Muscle of leg (tissue), 11 donors: ENCODE results near the gene CCM2. TPM values are rescaled to one million over a fixed set of nuclear protein-coding genes. Genes with fewer than 3 reads are reported as not detected.

Experiments
- DNase-seq: peaks from one replicate; pipeline ENCODE4 v3.0.0; 2013
- H3K27ac ChIP-seq: one replicate; pipeline ENCODE4 v1.5.1; 2013; ENCODE audit warnings: mild to moderate bottlenecking, low read length, control low read depth
- H3K27me3 ChIP-seq: one replicate; pipeline ENCODE4 v1.6.1; 2013; ENCODE audit warnings: low read length; ENCODE audit not compliant: control insufficient read depth, insufficient read depth
- H3K36me3 ChIP-seq: one replicate; pipeline ENCODE4 v1.6.1; 2013; ENCODE audit warnings: low read length; ENCODE audit not compliant: control insufficient read depth, insufficient read depth
- H3K4me1 ChIP-seq: one replicate; pipeline ENCODE4 v1.6.1; 2013; ENCODE audit warnings: low read length; ENCODE audit not compliant: control insufficient read depth, insufficient read depth
- H3K4me3 ChIP-seq: one replicate; pipeline ENCODE4 v1.5.1; 2013; ENCODE audit warnings: low read length, control low read depth
- H3K9me3 ChIP-seq: replicated peaks from 2 replicates; pipeline ENCODE4 v1.6.1; 2013; ENCODE audit warnings: low read depth, low read length; ENCODE audit not compliant: control insufficient read depth
- WGBS: methylation state at CpG from one replicate; pipeline ENCODE4 v1.1.5; 2013; ENCODE audit warnings: missing lambda C conversion rate; ENCODE audit not compliant: insufficient coverage; 5-methylcytosine and 5-hydroxymethylcytosine counted together
- polyA plus RNA-seq, 8 donors: library from polyadenylated mRNA; unstranded; fragments of 120-200 nt; gene quantifications; one replicate each; pipeline versions ENCODE4 v1.2.1 to v1.2.3, GENCODE V29; 2013; ENCODE audit warnings: inconsistent platforms in 1 of 8, low replicate concordance in 1 of 8; ENCODE audit not compliant: insufficient read length in 8 of 8, insufficient read depth in 1 of 8
- total RNA-seq: library from RNA; stranded (reverse); fragments of 120-200 nt; gene quantifications from one replicate; pipeline ENCODE4 v1.2.4, GENCODE V29; 2013

The CCM2 gene
- total and polyA plus RNA-seq, 9 donors, result 36.1 to 47.2 (median 43.1) TPM

DNA sequence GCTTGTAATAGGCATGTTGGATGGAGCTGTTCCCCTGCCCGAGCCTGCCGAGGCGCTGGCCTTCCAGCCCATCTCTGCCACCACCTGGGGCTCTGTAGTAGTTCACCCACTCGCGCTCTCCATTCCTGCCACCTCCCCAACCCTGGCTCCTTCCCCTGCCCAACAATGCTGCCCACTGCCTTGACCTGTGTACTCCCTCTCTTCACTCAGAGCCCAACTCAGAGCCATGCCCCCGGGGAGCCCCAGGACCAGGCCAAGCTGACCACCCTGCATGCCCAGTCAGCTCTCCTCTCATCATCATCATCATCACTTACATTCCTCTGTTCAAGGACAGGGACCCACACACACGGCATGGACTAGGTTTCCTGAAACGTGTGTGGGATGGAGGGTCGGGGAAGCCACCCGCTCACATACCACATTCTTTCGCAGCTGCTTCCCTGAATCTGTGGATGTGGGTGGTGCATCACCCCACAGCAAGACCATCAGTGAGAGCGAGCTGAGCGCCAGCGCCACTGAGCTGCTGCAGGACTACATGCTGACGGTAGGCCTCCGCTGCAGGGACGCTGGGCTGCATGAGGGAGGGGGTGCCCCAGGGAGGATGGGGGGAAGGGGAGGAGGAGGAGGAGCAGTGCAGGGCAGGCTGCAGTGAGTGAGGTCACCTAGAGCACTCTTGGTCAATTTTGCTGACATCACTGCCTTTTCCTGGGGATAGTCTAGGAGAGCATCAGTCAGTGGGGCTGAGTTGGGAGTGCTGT, 73.2 kb downstream of the CCM2 start:
- no peak for DNase-seq
- Histone ChIP-seq H3K36me3 (peaks cover 90% of the 10 kb centered on the region), H3K9me3 (no peaks in the 10 kb centered on the region), H3K4me1 (no peaks in the 10 kb centered on the region), H3K4me3 (no peak overlapping the region), H3K27ac (no peak overlapping the region), H3K27me3 (no peaks in the 10 kb centered on the region)
- WGBS, result 81% methylated on average over 11 of the region's 17 CpGs

DNA sequence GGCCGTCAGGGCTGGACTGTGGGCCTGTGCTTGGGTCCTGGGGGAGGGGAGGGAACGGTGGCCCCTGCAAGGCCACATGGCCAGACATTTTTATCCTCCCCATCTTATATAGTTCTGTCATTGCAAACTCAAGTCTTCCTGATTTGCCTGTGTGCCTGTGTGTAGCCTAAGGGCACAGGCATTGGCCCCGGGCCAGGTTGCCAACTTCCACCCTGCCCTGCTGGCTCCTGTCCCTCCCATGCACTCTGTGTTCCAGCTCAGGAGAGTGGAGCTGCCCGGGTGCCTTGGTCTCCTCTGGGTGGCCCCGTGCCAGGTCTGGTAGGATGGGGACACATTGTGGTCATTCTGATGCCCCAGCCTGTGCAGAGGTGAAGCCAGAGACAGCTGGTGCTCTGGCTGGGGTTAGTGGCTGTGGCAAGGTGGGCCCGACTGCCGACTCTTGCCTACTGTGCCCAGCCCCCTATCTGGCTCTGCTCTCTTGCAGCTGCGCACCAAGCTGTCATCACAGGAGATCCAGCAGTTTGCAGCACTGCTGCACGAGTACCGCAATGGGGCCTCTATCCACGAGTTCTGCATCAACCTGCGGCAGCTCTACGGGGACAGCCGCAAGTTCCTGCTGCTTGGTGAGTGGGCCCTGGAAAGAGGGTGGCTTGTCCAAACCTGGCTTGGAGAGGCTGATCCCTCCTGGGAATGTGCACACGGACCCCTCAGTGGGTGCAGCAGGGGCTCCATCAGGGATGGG, 74.0 kb downstream of the CCM2 start:
- no peak for DNase-seq
- Histone ChIP-seq H3K36me3 (peaks cover 82% of the 10 kb centered on the region), H3K9me3 (no peaks in the 10 kb centered on the region), H3K27ac (no peak overlapping the region), H3K27me3 (no peaks in the 10 kb centered on the region), H3K4me3 (no peak overlapping the region), H3K4me1 (no peaks in the 10 kb centered on the region)
- WGBS, result 77% methylated on average over 13 of the region's 15 CpGs

DNA sequence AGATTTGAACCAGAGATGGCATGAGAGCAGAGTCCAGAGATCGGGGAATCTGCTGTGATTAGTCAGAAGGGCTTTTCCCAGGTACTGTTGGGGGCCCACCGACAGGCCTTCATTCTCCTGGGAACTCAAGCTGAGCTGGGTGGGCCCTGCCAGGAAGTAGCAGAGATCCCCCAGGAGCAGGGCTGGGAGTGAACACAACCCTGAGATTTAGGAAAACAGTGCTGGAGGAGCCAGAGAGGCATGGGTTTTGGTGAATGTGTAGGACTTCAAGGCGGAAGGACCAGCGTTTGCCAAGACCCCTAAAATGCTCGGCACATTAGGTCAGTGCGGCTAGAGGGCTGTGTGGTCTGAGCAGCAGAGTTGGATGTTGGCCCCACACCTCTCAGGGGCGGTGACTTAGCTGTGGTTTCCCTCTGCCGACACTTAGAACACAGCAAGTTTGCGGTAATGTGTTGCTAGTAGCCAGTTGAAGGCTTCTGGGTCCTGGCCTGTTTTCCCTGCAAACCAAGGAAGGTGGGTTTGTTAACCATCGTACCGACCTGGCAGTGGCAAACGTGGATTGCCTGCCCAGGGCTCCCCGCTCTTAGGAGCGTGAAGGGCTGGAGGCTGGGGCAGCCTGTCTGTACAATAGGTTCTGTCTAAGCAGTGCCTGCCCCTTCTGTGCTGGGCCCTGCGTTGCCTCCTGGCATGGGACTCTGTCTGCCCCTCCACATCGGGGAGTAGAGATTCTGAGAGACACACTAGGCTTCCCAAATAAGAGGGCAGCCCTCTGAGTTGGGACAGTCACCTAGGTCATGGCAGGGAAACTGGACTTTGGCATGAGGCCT, 74.7 kb downstream of the CCM2 start:
- H3K27ac ChIP-seq, result no peak overlapping the region
- peaks cover 76% of the 10 kb centered on the region for H3K36me3 ChIP-seq
- no peak for DNase-seq
- no peaks in the 10 kb centered on the region for H3K9me3 ChIP-seq
- 87% methylated on average over 16 of the region's 16 CpGs for WGBS
- no peak overlapping the region for H3K4me3 ChIP-seq
- H3K27me3 ChIP-seq, result no peaks in the 10 kb centered on the region
- H3K4me1 ChIP-seq, result no peaks in the 10 kb centered on the region

DNA sequence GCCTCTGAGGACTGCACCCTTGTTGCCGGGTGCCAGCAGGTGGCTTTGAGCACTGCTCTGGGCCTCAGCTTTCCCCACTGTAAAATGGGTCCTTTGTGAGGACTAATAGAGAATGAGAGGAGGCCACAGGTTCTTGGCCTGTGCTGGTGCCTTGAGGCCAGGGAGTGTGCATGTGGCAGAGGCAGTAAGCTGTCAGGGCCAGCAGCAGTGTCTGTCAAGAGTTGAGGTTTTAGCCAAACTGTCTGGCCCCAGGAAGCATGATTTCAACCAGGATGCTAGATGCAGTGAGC, 75.3 kb downstream of the CCM2 start:
- Histone ChIP-seq H3K9me3 (no peaks in the 10 kb centered on the region), H3K4me3 (no peak overlapping the region), H3K4me1 (no peaks in the 10 kb centered on the region), H3K36me3 (peaks cover 71% of the 10 kb centered on the region), H3K27me3 (no peaks in the 10 kb centered on the region), H3K27ac (no peak overlapping the region)
- WGBS, result 80% methylated on average over 1 of the region's 1 CpG
- no peak for DNase-seq

DNA sequence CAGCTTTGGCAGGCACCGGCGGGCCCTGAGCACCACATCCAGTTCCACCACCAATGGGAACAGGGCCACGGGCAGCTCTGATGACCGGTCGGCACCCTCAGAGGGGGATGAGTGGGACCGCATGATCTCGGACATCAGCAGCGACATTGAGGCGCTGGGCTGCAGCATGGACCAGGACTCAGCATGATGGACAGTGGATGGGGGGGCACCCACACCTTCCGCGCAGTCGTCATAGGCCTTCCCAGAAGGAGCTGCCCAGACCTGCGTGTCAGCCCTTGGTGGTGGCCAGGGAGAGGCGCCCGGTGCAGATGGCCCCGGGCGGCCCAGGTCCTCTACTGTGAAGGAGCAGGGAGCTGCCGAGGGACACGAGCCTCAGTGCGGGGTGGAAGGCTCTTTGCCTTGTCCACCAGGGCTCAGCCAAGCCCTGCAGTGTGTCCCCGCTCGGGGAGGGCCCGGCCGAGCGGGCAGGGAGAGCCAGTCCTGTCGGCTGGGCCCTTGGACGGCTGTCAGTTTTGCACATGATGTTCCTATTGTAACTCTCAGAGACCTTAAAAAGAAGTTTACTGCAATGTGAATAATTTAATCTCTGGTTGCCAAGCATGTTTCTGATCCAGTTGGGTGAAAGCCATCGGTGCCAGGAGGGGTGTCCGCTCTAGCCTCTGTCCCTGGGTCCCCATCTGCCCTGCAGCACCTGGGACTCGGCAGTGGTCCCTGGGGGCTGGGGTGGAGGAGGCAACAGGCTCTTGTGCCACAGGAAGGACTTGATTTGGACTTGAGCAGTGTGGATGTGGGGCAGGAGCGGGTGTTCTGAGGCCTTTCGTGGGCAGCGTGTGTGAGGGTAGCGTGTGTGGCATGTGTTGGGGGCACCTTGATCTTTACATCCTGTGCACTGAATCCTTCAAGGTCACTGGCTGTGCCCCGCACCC, 76.1 kb downstream of the CCM2 start:
- H3K27me3 ChIP-seq, result no peaks in the 10 kb centered on the region
- DNase-seq, result no peak
- no peaks in the 10 kb centered on the region for H3K4me1 ChIP-seq
- H3K4me3 ChIP-seq, result no peak overlapping the region
- H3K36me3 ChIP-seq, result peaks cover 63% of the 10 kb centered on the region
- no peaks in the 10 kb centered on the region for H3K9me3 ChIP-seq
- no peak overlapping the region for H3K27ac ChIP-seq
- 93% methylated on average over 23 of the region's 35 CpGs for WGBS

DNA sequence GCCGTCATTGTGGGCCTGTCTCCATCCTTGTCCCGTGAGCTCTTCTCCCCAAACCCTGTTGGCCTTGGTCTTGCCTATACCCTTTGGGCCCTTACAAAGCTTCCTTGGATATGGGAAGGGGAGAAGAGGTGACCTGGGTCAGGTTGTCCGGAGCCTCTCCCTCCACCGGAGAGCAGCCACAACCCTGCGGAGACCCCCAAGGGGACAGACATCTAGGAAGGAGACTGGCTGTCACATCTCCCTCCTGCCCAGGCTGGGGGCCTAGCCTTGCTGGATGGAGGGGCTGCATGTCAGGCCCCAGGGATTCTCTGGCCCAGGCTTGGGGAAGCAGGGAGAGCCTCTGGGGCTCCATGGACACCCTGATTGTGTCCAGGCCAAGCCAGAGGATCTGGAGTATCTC, 76.9 kb downstream of the CCM2 start:
- no peaks in the 10 kb centered on the region for H3K9me3 ChIP-seq
- WGBS, result 78% methylated on average over 4 of the region's 5 CpGs
- no peak for DNase-seq
- no peak overlapping the region for H3K27ac ChIP-seq
- peaks cover 56% of the 10 kb centered on the region for H3K36me3 ChIP-seq
- no peaks in the 10 kb centered on the region for H3K4me1 ChIP-seq
- no peaks in the 10 kb centered on the region for H3K27me3 ChIP-seq
- H3K4me3 ChIP-seq, result no peak overlapping the region

DNA sequence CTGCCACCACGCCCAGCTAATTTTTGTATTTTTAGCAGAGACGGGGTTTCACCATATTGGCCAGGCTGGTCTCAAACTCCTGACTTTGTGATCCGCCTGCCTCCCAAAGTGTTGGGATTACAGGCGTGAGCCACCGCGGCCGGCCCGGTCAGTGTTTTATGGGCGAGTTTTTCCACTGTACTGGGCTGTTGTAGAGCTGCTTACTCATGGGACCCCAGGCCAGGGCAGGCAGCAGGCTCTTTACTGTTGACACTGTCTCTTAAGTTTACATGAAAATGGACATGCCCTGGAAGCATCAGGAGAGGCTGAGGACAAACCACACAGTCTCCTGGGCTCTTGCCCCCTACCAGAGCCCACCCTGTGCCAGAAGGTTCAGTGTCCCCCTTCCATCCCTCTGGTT, 77.6 kb downstream of the CCM2 start:
- WGBS, result 89% methylated on average over 8 of the region's 9 CpGs

DNA sequence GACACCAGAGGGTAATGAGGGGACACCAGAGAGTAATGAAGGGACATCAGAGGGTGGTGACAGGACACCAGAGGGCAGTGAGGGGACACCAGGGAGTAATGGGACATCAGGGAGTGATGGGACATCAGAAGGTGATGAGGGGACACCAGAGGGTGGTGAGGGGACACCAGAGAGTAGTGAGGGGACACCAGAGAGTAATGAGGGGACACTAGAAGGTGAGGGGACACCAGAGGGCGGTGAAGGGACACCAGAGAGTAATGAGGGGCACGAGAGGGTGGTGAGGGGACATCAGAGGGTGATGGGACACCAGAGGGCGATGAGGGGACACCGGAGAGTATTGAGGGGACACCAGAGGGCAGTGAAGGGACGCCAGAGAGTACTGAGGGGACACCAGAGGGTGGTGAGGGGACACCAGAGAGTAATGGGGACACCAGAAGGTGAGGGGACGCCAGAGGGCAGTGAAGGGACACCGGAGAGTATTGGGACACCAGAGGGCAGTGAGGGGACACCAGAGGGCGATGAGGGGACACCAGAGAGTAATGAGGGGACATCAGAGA, 78.2 kb downstream of the CCM2 start:
- DNase-seq, result no peak
- H3K9me3 ChIP-seq, result no peaks in the 10 kb centered on the region
- no peak overlapping the region for H3K27ac ChIP-seq
- H3K27me3 ChIP-seq, result no peaks in the 10 kb centered on the region
- H3K4me3 ChIP-seq, result no peak overlapping the region
- WGBS, result 90% methylated on average over 8 of the region's 8 CpGs
- no peaks in the 10 kb centered on the region for H3K4me1 ChIP-seq
- peaks cover 48% of the 10 kb centered on the region for H3K36me3 ChIP-seq

More for the DNA sequence above, 77.6 kb downstream of the CCM2 start:
- no peaks in the 10 kb centered on the region for H3K4me1 ChIP-seq
- H3K4me3 ChIP-seq, result no peak overlapping the region
- no peak for DNase-seq
- no peak overlapping the region for H3K27ac ChIP-seq
- peaks cover 52% of the 10 kb centered on the region for H3K36me3 ChIP-seq
- H3K27me3 ChIP-seq, result no peaks in the 10 kb centered on the region
- no peaks in the 10 kb centered on the region for H3K9me3 ChIP-seq

DNA sequence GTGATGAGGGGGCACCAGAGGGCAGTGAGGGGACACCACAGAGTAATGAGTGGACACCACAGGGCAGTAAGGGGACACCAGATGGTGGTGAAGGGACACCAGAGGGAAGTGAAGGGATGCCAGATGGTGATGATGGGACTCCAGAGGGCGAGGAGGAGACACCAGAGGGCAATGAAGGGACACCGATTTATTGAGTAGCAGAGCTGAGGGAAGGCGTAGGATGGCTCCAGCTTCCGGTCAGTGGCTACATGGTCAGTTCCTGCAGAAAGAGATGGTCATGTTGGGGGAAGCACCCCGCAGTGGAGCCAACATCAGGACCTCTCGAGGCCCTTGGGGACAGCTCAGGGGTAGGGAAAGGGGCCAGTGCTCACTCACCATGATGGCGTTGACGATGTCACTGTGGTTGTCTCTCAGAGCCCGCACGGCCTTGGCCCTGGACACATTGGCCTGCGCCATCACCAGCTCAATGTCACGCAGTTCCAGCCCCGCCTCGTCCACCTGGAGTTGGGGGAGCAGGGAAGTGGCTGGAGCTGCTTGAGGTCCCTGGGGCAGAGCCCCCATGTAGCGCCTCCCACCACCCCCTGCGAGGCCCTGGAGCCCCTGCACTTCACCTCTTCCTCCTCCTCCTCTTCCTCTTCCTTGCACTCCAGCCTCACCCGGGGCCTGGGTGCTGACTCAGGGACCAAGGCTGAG, 80.4 kb downstream of the CCM2 start:
- no peak overlapping the region for H3K27ac ChIP-seq
- no peaks in the 10 kb centered on the region for H3K27me3 ChIP-seq
- no peaks in the 10 kb centered on the region for H3K4me1 ChIP-seq
- H3K4me3 ChIP-seq, result no peak overlapping the region
- 95% methylated on average over 17 of the region's 17 CpGs for WGBS
- H3K36me3 ChIP-seq, result peaks cover 26% of the 10 kb centered on the region
- no peaks in the 10 kb centered on the region for H3K9me3 ChIP-seq
- no peak for DNase-seq
